H1 (cell line): ENCODE measurements around the gene RCSD1. TPM values are rescaled to one million over a fixed set of nuclear protein-coding genes. Genes with fewer than 3 reads are reported as not detected.

Source experiments
- CTCF ChIA-PET: fragments of 300-600 bp; sonication (Branson Sonifier 250); formaldehyde crosslinking; loops from one replicate; lab custom pipeline; 2021; ENCODE audit not compliant: partially characterized antibody; lab: Charles Lee
- POLR2A ChIA-PET: fragments of 300-600 bp; sonication (Branson Sonifier 250); formaldehyde crosslinking; loops from one replicate; lab custom pipeline; 2021; ENCODE audit warnings: inconsistent platforms; ENCODE audit not compliant: partially characterized antibody; lab: Charles Lee
- DNase-seq, 2 experiments: peaks; one replicate each; pipeline versions ENCODE4 v3.0.0 to v3.0.0-alpha.2; 2010 to 2022; ENCODE audit warnings: low spot score in 2 of 2, low read depth in 1 of 2, mixed read lengths in 1 of 2
- FAIRE-seq: peaks from 2 replicates; lab custom pipeline; 2011; peaks lifted over from hg19 to GRCh38; lab: Jason Lieb, UNC
- H2AFZ ChIP-seq: 2 replicates; pipeline ENCODE4 v1.8.1; 2012; ENCODE audit warnings: low read length, inconsistent platforms
- H2AK5ac ChIP-seq: 2 replicates; pipeline ENCODE4 v1.6.1; 2013; ENCODE audit warnings: low read depth, low read length
- H2BK120ac ChIP-seq: replicated peaks from 2 replicates; pipeline ENCODE3; 2013; ENCODE audit warnings: low read depth, low read length, inconsistent platforms
- H2BK12ac ChIP-seq: 2 replicates; pipeline ENCODE4 v1.6.1; 2013; ENCODE audit warnings: low read depth, low read length
- H2BK15ac ChIP-seq: 2 replicates; pipeline ENCODE4 v1.6.1; 2013; ENCODE audit warnings: low read length
- H2BK20ac ChIP-seq: 2 replicates; pipeline ENCODE4 v1.6.1; 2013; ENCODE audit warnings: low read length
- H2BK5ac ChIP-seq: 2 replicates; pipeline ENCODE4 v1.6.1; 2013; ENCODE audit warnings: low read depth, low read length
- H3K14ac ChIP-seq: 2 replicates; pipeline ENCODE4 v1.6.1; 2013; ENCODE audit warnings: inconsistent platforms; ENCODE audit not compliant: insufficient read length
- H3K18ac ChIP-seq: 2 replicates; pipeline ENCODE4 v1.6.1; 2013; ENCODE audit warnings: low read length; ENCODE audit errors: extremely low read depth
- H3K23ac ChIP-seq: 2 replicates; pipeline ENCODE4 v1.6.1; 2013; ENCODE audit warnings: inconsistent platforms; ENCODE audit not compliant: insufficient read length
- H3K23me2 ChIP-seq: 2 replicates; pipeline ENCODE4 v1.6.1; 2013; ENCODE audit warnings: low read depth, low read length
- H3K27ac ChIP-seq: 2 replicates; pipeline ENCODE4 v1.6.1; 2011; ENCODE audit warnings: low read depth, low read length, inconsistent platforms
- H3K27me3 ChIP-seq, 4 experiments: replicated peaks in 1 of 4; 1 replicate in 1 of 4; 2 replicates in 3 of 4; pipeline versions ENCODE4 v1.6.1 to v1.8.1; 2011 to 2013; ENCODE audit warnings: low read length in 3 of 4, mild to moderate bottlenecking in 3 of 4, inconsistent platforms in 2 of 4, mixed read lengths in 2 of 4, moderate library complexity in 1 of 4; ENCODE audit not compliant: control insufficient read depth in 3 of 4, insufficient read depth in 3 of 4; ENCODE audit errors: extremely low read depth in 1 of 4
- H3K36me3 ChIP-seq, 4 experiments: 2 replicates each; pipeline versions ENCODE4 v1.6.1 to v1.8.1; 2011 to 2013; ENCODE audit warnings: mild to moderate bottlenecking in 4 of 4, low read length in 3 of 4, moderate library complexity in 2 of 4, control low read depth in 1 of 4, inconsistent platforms in 1 of 4; ENCODE audit not compliant: insufficient read depth in 4 of 4, control insufficient read depth in 2 of 4
- H3K4ac ChIP-seq: replicated peaks from 2 replicates; pipeline ENCODE3; 2013; ENCODE audit warnings: low read length, low read depth, mixed read lengths, inconsistent platforms; ENCODE audit not compliant: insufficient read length
- H3K4me1 ChIP-seq, 4 experiments: replicated peaks in 1 of 4; 1 replicate in 1 of 4; 2 replicates in 3 of 4; pipeline versions ENCODE4 v1.6.1 to v1.8.1; 2011 to 2013; ENCODE audit warnings: low read length in 3 of 4, inconsistent platforms in 2 of 4, mixed read lengths in 1 of 4; ENCODE audit not compliant: insufficient read depth in 4 of 4, control insufficient read depth in 3 of 4
- H3K4me2 ChIP-seq, 2 experiments: 2 replicates each; pipeline versions ENCODE4 v1.6.1 to v1.8.1; 2011 to 2013; ENCODE audit warnings: low read depth in 2 of 2, low read length in 2 of 2, control low read depth in 1 of 2, inconsistent platforms in 1 of 2, mild to moderate bottlenecking in 1 of 2; ENCODE audit not compliant: insufficient read depth in 1 of 2
- H3K4me3 ChIP-seq, 4 experiments: fragments of 200-600, 300-600 bp in 1 of 4; sonication (generic), shearing (Covaris generic), sonication (Bioruptor Twin) in 1 of 4; 2 replicates each; pipeline versions ENCODE4 v1.5.1 to v1.8.1; 2011 to 2016; ENCODE audit warnings: low read length in 4 of 4, low read depth in 3 of 4, control low read depth in 2 of 4, inconsistent platforms in 2 of 4, mild to moderate bottlenecking in 2 of 4, mixed read lengths in 1 of 4, moderate library complexity in 1 of 4; ENCODE audit not compliant: insufficient read depth in 2 of 4; ENCODE audit errors: extremely low read depth in 1 of 4
- H3K56ac ChIP-seq: replicated peaks from 2 replicates; pipeline ENCODE3; 2013; ENCODE audit warnings: low read depth, mild to moderate bottlenecking, mixed read lengths, low read length, inconsistent platforms; ENCODE audit not compliant: insufficient read length
- H3K79me1 ChIP-seq: 2 replicates; pipeline ENCODE4 v1.6.1; 2013; ENCODE audit warnings: low read depth, low read length, control low read depth
- H3K79me2 ChIP-seq, 2 experiments: 2 replicates each; pipeline versions ENCODE4 v1.6.1 to v1.8.1; 2012 to 2013; ENCODE audit warnings: low read length in 2 of 2, mild to moderate bottlenecking in 2 of 2, inconsistent platforms in 1 of 2; ENCODE audit not compliant: insufficient read depth in 2 of 2, control insufficient read depth in 1 of 2
- H3K9ac ChIP-seq, 4 experiments: replicated peaks in 1 of 4; 1 replicate in 1 of 4; 2 replicates in 3 of 4; pipeline versions ENCODE4 v1.6.1 to v1.8.1; 2011 to 2013; ENCODE audit warnings: low read depth in 3 of 4, low read length in 3 of 4, control low read depth in 2 of 4, mild to moderate bottlenecking in 2 of 4, moderate library complexity in 2 of 4, inconsistent platforms in 1 of 4; ENCODE audit errors: extremely low read depth in 1 of 4
- H3K9me3 ChIP-seq, 2 experiments: 2 replicates each; pipeline versions ENCODE4 v1.6.1 to v1.8.1; 2012 to 2013; ENCODE audit warnings: mild to moderate bottlenecking in 2 of 2, moderate library complexity in 2 of 2, control low read depth in 1 of 2, inconsistent platforms in 1 of 2, low read depth in 1 of 2, low read length in 1 of 2, mixed read lengths in 1 of 2; ENCODE audit not compliant: insufficient read depth in 2 of 2
- H4K20me1 ChIP-seq, 2 experiments: replicated peaks in 1 of 2; 2 replicates each; pipeline versions ENCODE3 to v1.8.1; 2011 to 2013; ENCODE audit warnings: inconsistent platforms in 2 of 2, low read length in 2 of 2, mild to moderate bottlenecking in 1 of 2; ENCODE audit not compliant: insufficient read depth in 2 of 2, control insufficient read depth in 1 of 2
- H4K5ac ChIP-seq: 2 replicates; pipeline ENCODE4 v1.6.1; 2013; ENCODE audit warnings: low read length, low read depth, mixed read lengths, inconsistent platforms; ENCODE audit not compliant: insufficient read length
- H4K8ac ChIP-seq: 2 replicates; pipeline ENCODE4 v1.8.0; 2013; ENCODE audit warnings: mild to moderate bottlenecking, moderate library complexity, low read length, inconsistent platforms; ENCODE audit not compliant: insufficient read depth; ENCODE audit errors: extremely low read depth
- H4K91ac ChIP-seq: replicated peaks from 2 replicates; pipeline ENCODE3; 2013; ENCODE audit warnings: low read length, mixed read lengths, inconsistent platforms; ENCODE audit not compliant: insufficient read length
- CREB1 ChIP-seq: IDR thresholded peaks from 2 replicates; pipeline ENCODE4 v1.6.1; 2012; ENCODE audit warnings: inconsistent platforms
- EGR1 ChIP-seq: IDR thresholded peaks from 2 replicates; pipeline ENCODE4 v1.6.1; 2011; ENCODE audit warnings: low read depth, low read length, borderline replicate concordance
- GABPA ChIP-seq: IDR thresholded peaks from 2 replicates; pipeline ENCODE4 v1.6.1; 2011; ENCODE audit warnings: mild to moderate bottlenecking, low read length, moderate library complexity, borderline replicate concordance; ENCODE audit not compliant: insufficient read depth
- HDAC2 ChIP-seq, 2 experiments: fragments of 300-600 bp in 1 of 2; sonication (generic) in 1 of 2; IDR thresholded peaks; 2 replicates each; pipeline ENCODE4 v1.6.1; 2011 to 2012; ENCODE audit warnings: low read depth in 2 of 2, low read length in 2 of 2, mild to moderate bottlenecking in 2 of 2, moderate library complexity in 2 of 2, borderline replicate concordance in 1 of 2, inconsistent platforms in 1 of 2
- POLR2A ChIP-seq, 2 experiments: IDR thresholded peaks; 1 replicate in 1 of 2; 2 replicates in 1 of 2; pipeline ENCODE4 v1.6.1; 2011; ENCODE audit warnings: low read depth in 2 of 2, low read length in 2 of 2, mild to moderate bottlenecking in 2 of 2; ENCODE audit errors: control extremely low read depth in 1 of 2
- RXRA ChIP-seq: IDR thresholded peaks from 2 replicates; pipeline ENCODE4 v1.6.1; 2011; ENCODE audit warnings: low read depth, mild to moderate bottlenecking, low read length, moderate library complexity; ENCODE audit not compliant: insufficient read depth
- TAF7 ChIP-seq: optimal IDR thresholded peaks from 2 replicates; pipeline ENCODE3; 2011; ENCODE audit warnings: low read depth, mild to moderate bottlenecking, inconsistent platforms, low read length, moderate library complexity, borderline replicate concordance
- whole genome bisulfite sequencing, 2 experiments: shearing (Covaris generic) in 1 of 2; methylation state at CpG; one replicate each; pipeline versions ENCODE4 v1.1.6 to v1.1.7; 2013 to 2015; ENCODE audit warnings: low lambda C conversion rate in 2 of 2, mixed read lengths in 2 of 2, inconsistent platforms in 1 of 2, low coverage in 1 of 2, missing lambda C conversion rate in 1 of 2; ENCODE audit not compliant: insufficient replicate concordance in 2 of 2, insufficient coverage in 1 of 2, insufficient read length in 1 of 2; ENCODE audit errors: extremely low coverage in 1 of 2, missing lambda C conversion rate in 1 of 2; 5-methylcytosine and 5-hydroxymethylcytosine counted together
- polyA plus RNA-seq, 7 experiments: library from polyadenylated mRNA; depleted of rRNA in 3 of 7; stranded (reverse) in 5 of 7; unstranded in 2 of 7; fragments of >200 nt in 5 of 7; fragments of 200-250 nt in 2 of 7; gene quantifications; 1 replicate in 5 of 7; 2 replicates in 1 of 7; 4 replicates in 1 of 7; pipeline versions ENCODE4 v1.2.1 to v1.2.3, GENCODE V29; 2011 to 2013; ENCODE audit warnings: missing spikeins in 2 of 7, mixed read lengths in 2 of 7
- total RNA-seq: library from RNA; stranded (reverse); fragmentation: NEBNext Ultra II Directional; extraction: Animal tissue kit (Norgen Biotek cat#: 25700); gene quantifications from 2 replicates; pipeline ENCODE4 v1.2.1, GENCODE V29; 2021
- TF ChIP-seq, protein P1 (sequence below): IDR thresholded peaks from 2 replicates; pipeline ENCODE4 v1.6.1; 2012; ENCODE audit warnings: low read length, inconsistent platforms
- TF ChIP-seq, protein P2 (sequence below): IDR thresholded peaks from 2 replicates; pipeline ENCODE4 v1.6.1; 2011; ENCODE audit warnings: low read length, improper control_type of control experiment

Gene RCSD1
- total and polyA plus RNA-seq, 2 of the 8 experiments (the other 6 are each of a cell fraction or from before 2014, with no cell fraction given): 0.47 to 0.69 TPM

DNA sequence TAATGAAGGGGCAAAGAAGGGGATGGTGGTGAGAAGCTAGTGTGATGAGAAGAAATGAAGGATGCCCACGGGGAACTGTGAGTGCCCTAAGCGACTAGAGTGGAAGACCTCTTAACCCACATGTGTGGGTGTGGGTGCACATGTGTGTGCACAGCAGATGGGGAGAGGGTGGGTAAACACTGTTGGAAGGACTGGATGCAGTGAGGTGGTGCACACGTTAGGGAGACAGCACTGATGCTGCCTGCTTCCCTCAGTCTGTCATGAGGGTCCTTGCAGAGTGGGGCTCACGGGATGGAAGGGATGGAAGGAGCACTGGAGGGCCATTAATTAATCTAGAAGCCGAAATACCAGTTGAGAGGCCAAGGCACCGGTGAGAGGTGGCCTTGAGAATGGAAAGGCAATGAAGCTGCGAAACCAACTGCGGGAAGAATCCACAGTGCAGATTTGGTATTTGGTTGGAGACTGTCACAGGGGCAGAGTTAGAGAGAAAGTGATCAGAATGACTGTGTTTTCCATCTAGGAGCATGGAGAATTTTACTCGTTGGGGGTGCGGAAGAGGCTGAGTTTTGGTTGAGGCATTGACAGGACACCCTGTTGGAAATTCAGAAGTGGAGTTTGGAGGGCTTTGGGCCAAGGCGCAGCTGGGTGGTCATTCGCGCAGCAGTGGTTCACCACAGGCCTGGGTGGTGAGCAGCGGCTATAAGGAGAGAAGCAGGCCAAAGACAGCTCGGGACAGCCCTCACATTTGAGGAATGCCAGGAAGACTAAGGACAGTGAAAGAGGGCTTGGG, 15.8 kb downstream of the RCSD1 start:
- H3K36me3 ChIP-seq: no peaks in the 10 kb centered on the region
- H2AK5ac ChIP-seq: peak overlapping the region; percentile 60; the same call in 1 of the 2 replicates
- WGBS, 2 experiments: 83% methylated on average over 15 of the region's 15 CpGs; no CpG with 5 or more reads in 1 of the 2 experiments
- no peak overlapping the region for H3K9ac ChIP-seq
- no peak overlapping the region for H3K4me2 ChIP-seq
- no peaks in the 10 kb centered on the region for H3K79me1 ChIP-seq
- no peak overlapping the region for H4K91ac ChIP-seq
- H4K20me1 ChIP-seq: no peaks in the 10 kb centered on the region
- H2BK12ac ChIP-seq: no peak overlapping the region
- no peaks in the 10 kb centered on the region for H3K9me3 ChIP-seq
- no peak overlapping the region for H2BK5ac ChIP-seq
- ChIA-PET CTCF (interaction anchor here (0.6 to 1.7 kb wide), 5 partner anchors 9 to 43 kb away, joined by 3 to 5 read pairs (median 5); no protein-coding TSS in a partner anchor), POLR2A (interaction anchor here (0.9 kb wide), 1 partner anchor 10 kb away, joined by 3 read pairs; no protein-coding TSS in a partner anchor)
- no peak overlapping the region for H3K14ac ChIP-seq
- H3K23ac ChIP-seq: no peak overlapping the region
- no peak overlapping the region for H4K5ac ChIP-seq
- H3K27ac ChIP-seq: no peak overlapping the region
- 0 out of 7 replicates have a peak, but pooled peaks cover 0 to 4% (median 0%) of the 10 kb centered on the region in 4 experiments for H3K4me1 ChIP-seq
- no peak for DNase-seq
- no peak overlapping the region for H2BK120ac ChIP-seq
- H3K79me2 ChIP-seq: no peaks in the 10 kb centered on the region
- H2AFZ ChIP-seq: no peak overlapping the region
- FAIRE-seq: no peak
- H2BK20ac ChIP-seq: 0 out of 2 replicates have a peak overlapping the region, but pooled peaks have one; percentile 43
- no peak overlapping the region for H3K4me3 ChIP-seq
- H2BK15ac ChIP-seq: no peak overlapping the region
- H3K18ac ChIP-seq: no peak overlapping the region
- no peak overlapping the region for H3K4ac ChIP-seq
- no peak overlapping the region for H3K56ac ChIP-seq
- no peaks in the 10 kb centered on the region for H3K23me2 ChIP-seq
- H3K27me3 ChIP-seq: no peaks in the 10 kb centered on the region
- H4K8ac ChIP-seq: no peak overlapping the region
- TF ChIP-seq, protein P1, sequence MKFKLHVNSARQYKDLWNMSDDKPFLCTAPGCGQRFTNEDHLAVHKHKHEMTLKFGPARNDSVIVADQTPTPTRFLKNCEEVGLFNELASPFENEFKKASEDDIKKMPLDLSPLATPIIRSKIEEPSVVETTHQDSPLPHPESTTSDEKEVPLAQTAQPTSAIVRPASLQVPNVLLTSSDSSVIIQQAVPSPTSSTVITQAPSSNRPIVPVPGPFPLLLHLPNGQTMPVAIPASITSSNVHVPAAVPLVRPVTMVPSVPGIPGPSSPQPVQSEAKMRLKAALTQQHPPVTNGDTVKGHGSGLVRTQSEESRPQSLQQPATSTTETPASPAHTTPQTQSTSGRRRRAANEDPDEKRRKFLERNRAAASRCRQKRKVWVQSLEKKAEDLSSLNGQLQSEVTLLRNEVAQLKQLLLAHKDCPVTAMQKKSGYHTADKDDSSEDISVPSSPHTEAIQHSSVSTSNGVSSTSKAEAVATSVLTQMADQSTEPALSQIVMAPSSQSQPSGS: no peak
- TF ChIP-seq EGR1 (no peak), TAF7 (no peak), CREB1 (no peak), POLR2A (IDR thresholded peaks at IDR 0.05; ENCODE audit: control extremely low read depth in 1 of 2, low read depth in 2 of 2, low read length in 2 of 2) (no peak), GABPA (no peak), RXRA (no peak), HDAC2 (IDR thresholded peaks at IDR 0.05; ENCODE audit: borderline replicate concordance in 1 of 2, low read depth in 2 of 2, low read length in 2 of 2) (no peak)
- TF ChIP-seq, protein P2, sequence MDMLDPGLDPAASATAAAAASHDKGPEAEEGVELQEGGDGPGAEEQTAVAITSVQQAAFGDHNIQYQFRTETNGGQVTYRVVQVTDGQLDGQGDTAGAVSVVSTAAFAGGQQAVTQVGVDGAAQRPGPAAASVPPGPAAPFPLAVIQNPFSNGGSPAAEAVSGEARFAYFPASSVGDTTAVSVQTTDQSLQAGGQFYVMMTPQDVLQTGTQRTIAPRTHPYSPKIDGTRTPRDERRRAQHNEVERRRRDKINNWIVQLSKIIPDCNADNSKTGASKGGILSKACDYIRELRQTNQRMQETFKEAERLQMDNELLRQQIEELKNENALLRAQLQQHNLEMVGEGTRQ: no peak
